ENCODE data around the gene CARD11. TPM values are rescaled to one million over a fixed set of nuclear protein-coding genes. Genes with fewer than 3 reads are reported as not detected.
"Not testable (repeated sequence)": the region's sequence is repeated elsewhere in the genome, so short reads cannot be mapped to it uniquely, and the experiment has no call there.

CARD11 gene
- total and polyA plus RNA-seq, 3 donors from 2014 or later = 2.9 to 3.9 (median 3.2) TPM

- Histone ChIP-seq H3K4me3 (no peak overlapping the region), H3K36me3 (ENCODE audit: low read depth, missing control alignments) (no peaks in the 10 kb centered on the region), H3K9me3 (no peaks in the 10 kb centered on the region), H3K4me1 (no peaks in the 10 kb centered on the region), H3K27me3 (no peaks in the 10 kb centered on the region), H3K27ac (no peak overlapping the region)
- 12 to 23% methylated on average over 12 to 14 of the region's 14 CpGs for WGBS, 2 donors
- intact Hi-C loops (cut with DNase I; ENCODE audit: low total_unique reads) = no loop called here
- TF ChIP-seq CTCF (IDR thresholded peaks at IDR 0.05) (no peak), POLR2A (IDR thresholded peaks at IDR 0.05) (no peak)
- no peak for DNase-seq
These were observed 15.5 kb downstream of the CARD11 start for GRCh38 chr7:3028071-3028757.

- no peaks in the 10 kb centered on the region for H3K36me3 ChIP-seq (ENCODE audit: low read depth, missing control alignments)
- H3K4me3 ChIP-seq = no peak overlapping the region
- intact Hi-C loops (cut with DNase I; ENCODE audit: low total_unique reads) = no loop called here
- no peak for DNase-seq
- no peaks in the 10 kb centered on the region for H3K27me3 ChIP-seq
- H3K4me1 ChIP-seq = no peaks in the 10 kb centered on the region
- no peaks in the 10 kb centered on the region for H3K9me3 ChIP-seq
- TF ChIP-seq CTCF (IDR thresholded peaks at IDR 0.05) = no peak
- no peak overlapping the region for H3K27ac ChIP-seq
- WGBS, 2 donors = 86 to 88% methylated on average over 20 of the region's 20 CpGs
These were observed 16.4 kb downstream of the CARD11 start for GRCh38 chr7:3027005-3027845.

- no peak for TF ChIP-seq POLR2A (IDR thresholded peaks at IDR 0.05)
- TF ChIP-seq CTCF (IDR thresholded peaks at IDR 0.05) = no peak
- H3K36me3 ChIP-seq (ENCODE audit: low read depth, missing control alignments) = no peaks in the 10 kb centered on the region
- H3K9me3 ChIP-seq = no peaks in the 10 kb centered on the region
- no peaks in the 10 kb centered on the region for H3K4me1 ChIP-seq
- no peaks in the 10 kb centered on the region for H3K27me3 ChIP-seq
- 93 to 95% methylated on average over 3 of the region's 3 CpGs for WGBS, 2 donors
- no peak overlapping the region for H3K4me3 ChIP-seq
- no peak overlapping the region for H3K27ac ChIP-seq
- no peak for DNase-seq
- intact Hi-C loops (cut with DNase I; ENCODE audit: low total_unique reads) = no loop called here
These were observed 18.1 kb downstream of the CARD11 start for GRCh38 chr7:3025616-3026015.

- H3K36me3 ChIP-seq (ENCODE audit: low read depth, missing control alignments) = no peaks in the 10 kb centered on the region
- intact Hi-C loops (cut with DNase I; ENCODE audit: low total_unique reads) = no loop called here
- no peaks in the 10 kb centered on the region for H3K9me3 ChIP-seq
- no peak overlapping the region for H3K27ac ChIP-seq
- WGBS, 2 donors = 59 to 70% methylated on average over 2 of the region's 2 CpGs
- H3K4me3 ChIP-seq = no peak overlapping the region
- H3K4me1 ChIP-seq = no peaks in the 10 kb centered on the region
- DNase-seq = no peak
- no peaks in the 10 kb centered on the region for H3K27me3 ChIP-seq
- TF ChIP-seq CTCF (IDR thresholded peaks at IDR 0.05) = no peak
- no peak for TF ChIP-seq POLR2A (IDR thresholded peaks at IDR 0.05)
These were observed 21.8 kb downstream of the CARD11 start for GRCh38 chr7:3021825-3022224.

- intact Hi-C loops (cut with DNase I; ENCODE audit: low total_unique reads) = not testable (repeated sequence)
- WGBS, 2 donors = 96 to 99% methylated on average over 8 of the region's 8 CpGs
These were observed 22.4 kb downstream of the CARD11 start for GRCh38 chr7:3021224-3021623.

More at GRCh38 chr7:3021224-3021623, 22.4 kb downstream of the CARD11 start:
- not testable (repeated sequence) for H3K27ac ChIP-seq; H3K27me3 ChIP-seq; H3K36me3 ChIP-seq (ENCODE audit: low read depth, missing control alignments); H3K4me1 ChIP-seq; H3K9me3 ChIP-seq; DNase-seq; H3K4me3 ChIP-seq

All from testis (tissue), 3 donors.